ENCODE measurements around the gene APOE. TPM values are rescaled to one million over a fixed set of nuclear protein-coding genes. Genes with fewer than 3 reads are reported as not detected.

The APOE gene
- total and polyA plus RNA-seq, 2 of the 8 experiments (the other 6 are each of a cell fraction or from before 2014, with no cell fraction given): 629 to 1,258 TPM

DNA sequence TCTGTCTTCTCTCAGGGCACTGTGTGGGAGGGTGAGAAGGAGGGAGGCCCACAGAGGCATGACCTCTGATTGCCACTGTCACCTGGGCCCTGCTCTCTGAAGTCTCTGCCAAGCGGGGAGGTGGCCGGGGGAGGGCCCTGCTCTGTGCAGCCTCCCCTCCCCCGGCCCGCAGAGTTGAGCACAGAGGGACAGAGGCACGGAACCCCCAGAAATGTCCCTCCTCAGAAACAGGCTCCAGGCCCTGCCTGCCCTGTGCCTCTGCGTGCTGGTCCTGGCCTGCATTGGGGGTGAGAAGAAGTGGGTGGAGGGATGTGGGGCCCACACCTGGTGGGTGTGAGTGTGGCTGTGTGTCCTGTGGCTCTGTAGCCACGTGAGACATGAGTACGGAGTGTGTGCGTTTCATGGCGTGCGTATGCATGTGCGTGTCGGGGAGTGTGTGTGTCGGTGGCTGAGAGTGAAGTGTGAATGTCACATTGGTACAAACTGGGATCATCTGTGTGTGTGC, 36.5 kb downstream of the APOE start, which contains the start of gene APOC4 (continued):
- no peak for TF ChIP-seq ATF2 (IDR thresholded peaks at IDR 0.05; ENCODE audit: low read length)
- TF ChIP-seq, protein P1, sequence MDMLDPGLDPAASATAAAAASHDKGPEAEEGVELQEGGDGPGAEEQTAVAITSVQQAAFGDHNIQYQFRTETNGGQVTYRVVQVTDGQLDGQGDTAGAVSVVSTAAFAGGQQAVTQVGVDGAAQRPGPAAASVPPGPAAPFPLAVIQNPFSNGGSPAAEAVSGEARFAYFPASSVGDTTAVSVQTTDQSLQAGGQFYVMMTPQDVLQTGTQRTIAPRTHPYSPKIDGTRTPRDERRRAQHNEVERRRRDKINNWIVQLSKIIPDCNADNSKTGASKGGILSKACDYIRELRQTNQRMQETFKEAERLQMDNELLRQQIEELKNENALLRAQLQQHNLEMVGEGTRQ (IDR thresholded peaks at IDR 0.05; ENCODE audit: low read length): no peak
- no peak for TF ChIP-seq FOSL1 (IDR thresholded peaks at IDR 0.05; ENCODE audit: insufficient read depth, low read depth, low read length)
- TF ChIP-seq JUN (IDR thresholded peaks at IDR 0.05; ENCODE audit: low read depth, low read length): no peak

Measured in H1 (cell line).